ENCODE data around the gene DHX30.

The DHX30 gene

GRCh38 chr3:47851888-47852603 lies 49.1 kb downstream of the DHX30 start:
- no peak for DNase-seq (ENCODE audit: low read depth in 2 of 2)

- DNase-seq (ENCODE audit: low read depth in 2 of 2), result no peak
These were observed 50.0 kb downstream of the DHX30 start for GRCh38 chr3:47852604-47853602.

- no peak for DNase-seq (ENCODE audit: low read depth in 2 of 2)
These were observed 51.3 kb downstream of the DHX30 start for GRCh38 chr3:47854267-47854666.

GRCh38 chr3:47854720-47855455 lies 52.0 kb downstream of the DHX30 start:
- DNase-seq (ENCODE audit: low read depth in 2 of 2), result no peak

GRCh38 chr3:47855461-47856383 lies 52.8 kb downstream of the DHX30 start:
- DNase-seq (ENCODE audit: low read depth in 2 of 2), result no peak

- no peak for DNase-seq (ENCODE audit: low read depth in 2 of 2)
These were observed 53.7 kb downstream of the DHX30 start for GRCh38 chr3:47856669-47857068.

GRCh38 chr3:47857151-47857550 lies 54.2 kb downstream of the DHX30 start:
- no peak for DNase-seq (ENCODE audit: low read depth in 2 of 2)

GRCh38 chr3:47859956-47860605 lies 57.1 kb downstream of the DHX30 start:
- DNase-seq (ENCODE audit: low read depth in 2 of 2), result no peak

- DNase-seq (ENCODE audit: low read depth in 2 of 2), result no peak
These were observed 60.6 kb downstream of the DHX30 start for GRCh38 chr3:47863391-47864128.

- DNase-seq (ENCODE audit: low read depth in 2 of 2), result no peak
These were observed 62.3 kb downstream of the DHX30 start for GRCh38 chr3:47865192-47865591.

- DNase-seq (ENCODE audit: low read depth in 2 of 2), result no peak
These were observed 64.6 kb downstream of the DHX30 start for GRCh38 chr3:47867451-47868044.

GRCh38 chr3:47868306-47868705 lies 65.4 kb downstream of the DHX30 start:
- no peak for DNase-seq (ENCODE audit: low read depth in 2 of 2)

GRCh38 chr3:47870156-47870555 lies 67.2 kb downstream of the DHX30 start:
- no peak for DNase-seq (ENCODE audit: low read depth in 2 of 2)

- DNase-seq (ENCODE audit: low read depth in 2 of 2), result no peak
These were observed 67.8 kb downstream of the DHX30 start for GRCh38 chr3:47870702-47871260.

GRCh38 chr3:47871389-47871788 lies 68.5 kb downstream of the DHX30 start:
- no peak for DNase-seq (ENCODE audit: low read depth in 2 of 2)

GRCh38 chr3:47872916-47873315 lies 70.0 kb downstream of the DHX30 start:
- no peak for DNase-seq (ENCODE audit: low read depth in 2 of 2)

- DNase-seq (ENCODE audit: low read depth in 2 of 2), result no peak
These were observed 71.5 kb downstream of the DHX30 start for GRCh38 chr3:47874438-47874837.

GRCh38 chr3:47874913-47875312 lies 72.0 kb downstream of the DHX30 start:
- DNase-seq (ENCODE audit: low read depth in 2 of 2), result no peak

GRCh38 chr3:47877290-47877689 lies 74.4 kb downstream of the DHX30 start:
- no peak for DNase-seq (ENCODE audit: low read depth in 2 of 2)

Measured in stimulated activated CD8-positive, alpha-beta memory T cell treated with anti-CD3 and anti-CD28 coated beads, Interleukin-2, amount 100 ng/mL, for 48 hours (primary cell).